ENCODE data around the gene NDUFAF7. TPM values are rescaled to one million over a fixed set of nuclear protein-coding genes. Genes with fewer than 3 reads are reported as not detected.

NDUFAF7 gene
- total and polyA plus RNA-seq, 9 of the 15 experiments (the other 6 are each of a cell fraction or from before 2014, with no cell fraction given) = 14.9 to 41.6 (median 23.9) TPM

- TF ChIP-seq RREB1 (CRISPR knock-in tag; IDR thresholded peaks at IDR 0.05) (no peak), CREM (IDR thresholded peaks at IDR 0.05; ENCODE audit: low read depth) (no peak), REST (IDR thresholded peaks at IDR 0.05; ENCODE audit: borderline replicate concordance) (no peak), REST (CRISPR knock-in tag; IDR thresholded peaks at IDR 0.05; ENCODE audit: low read depth) (no peak), AFF4 (CRISPR knock-in tag; IDR thresholded peaks at IDR 0.05) (no peak), CBFA2T3 (IDR thresholded peaks at IDR 0.05) (no peak)
Measured at GRCh38 chr2:37284381-37284780, 52.9 kb downstream of the NDUFAF7 start (continued).

Data from K562 (cell line).